IPS-18c (cell line): Measurements from ENCODE around the gene SPDYC.
A peak's percentile ranks its signal among the peaks of the same experiment; 100 is the strongest.
"Not testable (repeated sequence)": the region's sequence is repeated elsewhere in the genome, so short reads cannot be mapped to it uniquely, and the experiment has no call there.

ENCODE experiments used
- H3K4me3 ChIP-seq: 2 replicates; pipeline ENCODE4 v1.7.0; 2013; ENCODE audit warnings: low read depth, mild to moderate bottlenecking, low read length, moderate library complexity; ENCODE audit not compliant: insufficient read depth
- H3K9me3 ChIP-seq: one replicate; pipeline ENCODE4 v1.6.1; 2013; ENCODE audit warnings: mild to moderate bottlenecking, low read length, moderate library complexity; ENCODE audit not compliant: control insufficient read depth, insufficient read depth

Gene SPDYC

GRCh38 chr11:65132238-65132987, 37.6 kb upstream of the SPDYC start:
- no peak overlapping the region for H3K4me3 ChIP-seq

GRCh38 chr11:65132988-65133700, 36.9 kb upstream of the SPDYC start:
- H3K9me3 ChIP-seq, result peaks cover 2% of the 10 kb centered on the region
- peak overlapping the region; percentile 96 for H3K4me3 ChIP-seq

More at GRCh38 chr11:65132238-65132987, 37.6 kb upstream of the SPDYC start:
- peaks cover 2% of the 10 kb centered on the region for H3K9me3 ChIP-seq

- H3K9me3 ChIP-seq, result peaks cover 2% of the 10 kb centered on the region
- H3K4me3 ChIP-seq, result peak overlapping the region; percentile 96
Measured at GRCh38 chr11:65133724-65134123, 36.3 kb upstream of the SPDYC start.

- H3K9me3 ChIP-seq, result peaks cover 2% of the 10 kb centered on the region
- peak within 1 kb of the TSS; percentile 96 for H3K4me3 ChIP-seq
Measured at GRCh38 chr11:65134240-65134951, 35.6 kb upstream of the SPDYC start, which contains the start of gene SYVN1. Gene SYVN1, minus strand, starts transcription at chr11:65134519. Its CDS starts 918 bp downstream, at chr11:65133601.

- Histone ChIP-seq H3K9me3 (peaks cover 2% of the 10 kb centered on the region), H3K4me3 (peak overlapping the region; percentile 96)
Measured at GRCh38 chr11:65134952-65135632, 34.9 kb upstream of the SPDYC start.

GRCh38 chr11:65135633-65136145, 34.3 kb upstream of the SPDYC start:
- Histone ChIP-seq H3K9me3 (peaks cover 2% of the 10 kb centered on the region), H3K4me3 (peak overlapping the region; percentile 96)

- H3K4me3 ChIP-seq, result no peak overlapping the region
- H3K9me3 ChIP-seq, result no peaks in the 10 kb centered on the region
Measured at GRCh38 chr11:65136515-65137096, 33.4 kb upstream of the SPDYC start.

- no peak overlapping the region for H3K4me3 ChIP-seq
- no peaks in the 10 kb centered on the region for H3K9me3 ChIP-seq
Measured at GRCh38 chr11:65141896-65142494, 28.0 kb upstream of the SPDYC start.

GRCh38 chr11:65147352-65148075, 22.5 kb upstream of the SPDYC start:
- no peak overlapping the region for H3K4me3 ChIP-seq

GRCh38 chr11:65148657-65149056, 21.4 kb upstream of the SPDYC start:
- Histone ChIP-seq H3K9me3 (no peaks in the 10 kb centered on the region), H3K4me3 (no peak overlapping the region)

More at GRCh38 chr11:65147352-65148075, 22.5 kb upstream of the SPDYC start:
- no peaks in the 10 kb centered on the region for H3K9me3 ChIP-seq

- not testable (repeated sequence) for H3K9me3 ChIP-seq, H3K4me3 ChIP-seq
Measured at GRCh38 chr11:65150131-65150508, 19.9 kb upstream of the SPDYC start.

- no peak overlapping the region for H3K4me3 ChIP-seq
Measured at GRCh38 chr11:65150509-65151299, 19.3 kb upstream of the SPDYC start.

GRCh38 chr11:65151331-65151899, 18.6 kb upstream of the SPDYC start:
- no peak overlapping the region for H3K4me3 ChIP-seq
- H3K9me3 ChIP-seq, result no peaks in the 10 kb centered on the region

More at GRCh38 chr11:65150509-65151299, 19.3 kb upstream of the SPDYC start:
- H3K9me3 ChIP-seq, result no peaks in the 10 kb centered on the region

GRCh38 chr11:65152122-65152521, 17.9 kb upstream of the SPDYC start:
- no peaks in the 10 kb centered on the region for H3K9me3 ChIP-seq
- H3K4me3 ChIP-seq, result no peak overlapping the region

- no peak overlapping the region for H3K4me3 ChIP-seq
Measured at GRCh38 chr11:65156256-65156655, 13.8 kb upstream of the SPDYC start.

More at GRCh38 chr11:65156256-65156655, 13.8 kb upstream of the SPDYC start:
- H3K9me3 ChIP-seq, result no peaks in the 10 kb centered on the region
